ENCODE results near the gene OGA.

The OGA gene

GRCh38 chr10:101780187-101780817 is 37.9 kb downstream of the OGA start:
- peak overlapping the region; percentile 6; the same call in 1 of the 2 replicates for H3K4me3 ChIP-seq (ENCODE audit: low read depth, low read length)
- no peak for DNase-seq (ENCODE audit: low read depth)
- TF ChIP-seq CTCF (IDR thresholded peaks at IDR 0.05; ENCODE audit: control insufficient read depth, extremely low read depth, insufficient read depth): no peak

- peak overlapping the region; percentile 6; the same call in 1 of the 2 replicates for H3K4me3 ChIP-seq (ENCODE audit: low read depth, low read length)
- peak; percentile 70 for TF ChIP-seq CTCF (IDR thresholded peaks at IDR 0.05; ENCODE audit: control insufficient read depth, extremely low read depth, insufficient read depth)
- DNase-seq (ENCODE audit: low read depth): no peak
These were observed 38.6 kb downstream of the OGA start for GRCh38 chr10:101779544-101780186.

- DNase-seq (ENCODE audit: low read depth): no peak
- H3K4me3 ChIP-seq (ENCODE audit: low read depth, low read length): no peak overlapping the region
- no peak for TF ChIP-seq CTCF (IDR thresholded peaks at IDR 0.05; ENCODE audit: control insufficient read depth, extremely low read depth, insufficient read depth)
These were observed 39.3 kb downstream of the OGA start for GRCh38 chr10:101778781-101779543.

- no peak for TF ChIP-seq CTCF (IDR thresholded peaks at IDR 0.05; ENCODE audit: control insufficient read depth, extremely low read depth, insufficient read depth)
- no peak overlapping the region for H3K4me3 ChIP-seq (ENCODE audit: low read depth, low read length)
- no peak for DNase-seq (ENCODE audit: low read depth)
These were observed 40.0 kb downstream of the OGA start for GRCh38 chr10:101778151-101778780.

- no peak for TF ChIP-seq CTCF (IDR thresholded peaks at IDR 0.05; ENCODE audit: control insufficient read depth, extremely low read depth, insufficient read depth)
- no peak for DNase-seq (ENCODE audit: low read depth)
- H3K4me3 ChIP-seq (ENCODE audit: low read depth, low read length): no peak overlapping the region
These were observed 40.6 kb downstream of the OGA start for GRCh38 chr10:101777619-101778145.

- no peak overlapping the region for H3K4me3 ChIP-seq (ENCODE audit: low read depth, low read length)
- no peak for DNase-seq (ENCODE audit: low read depth)
- no peak for TF ChIP-seq CTCF (IDR thresholded peaks at IDR 0.05; ENCODE audit: control insufficient read depth, extremely low read depth, insufficient read depth)
These were observed 42.0 kb downstream of the OGA start for GRCh38 chr10:101776161-101776817.

Measured in LNCaP clone FGC (cell line).